CD8-positive, alpha-beta memory T cell (primary cell): ENCODE results near the gene COPS7A. TPM values are rescaled to one million over a fixed set of nuclear protein-coding genes. Genes with fewer than 3 reads are reported as not detected.

Experiments
- CTCF ChIA-PET: fragments of 350-600 bp; sonication (Branson Sonifier 250); formaldehyde crosslinking; loops from one replicate; lab custom pipeline; 2021; ENCODE audit warnings: antibody characterized with exemption; lab: Charles Lee
- POLR2A ChIA-PET: fragments of 350-600 bp; sonication (Branson Sonifier 250); formaldehyde crosslinking; loops from one replicate; lab custom pipeline; 2021; ENCODE audit warnings: antibody characterized with exemption; lab: Charles Lee
- DNase-seq, 5 donors: peaks; one replicate each; pipeline versions ENCODE4 v3.0.0 to v3.0.0-alpha.2; 2020 to 2022; ENCODE audit warnings: mixed read lengths in 1 of 5
- H3K27ac ChIP-seq: one replicate; pipeline ENCODE4 v1.7.0; 2013; ENCODE audit warnings: low read depth, mild to moderate bottlenecking, low read length, moderate library complexity
- H3K27me3 ChIP-seq: 2 replicates; pipeline ENCODE4 v1.7.0; 2013; ENCODE audit warnings: low read length, mild to moderate bottlenecking; ENCODE audit not compliant: insufficient read depth, poor library complexity, severe bottlenecking
- H3K36me3 ChIP-seq: 2 replicates; pipeline ENCODE4 v1.7.0; 2013; ENCODE audit warnings: mild to moderate bottlenecking, low read length, moderate library complexity; ENCODE audit not compliant: insufficient read depth
- H3K4me1 ChIP-seq: 2 replicates; pipeline ENCODE4 v1.7.0; 2013; ENCODE audit warnings: mild to moderate bottlenecking, low read length, moderate library complexity; ENCODE audit not compliant: insufficient read depth
- H3K4me3 ChIP-seq: 2 replicates; pipeline ENCODE4 v1.7.0; 2013; ENCODE audit warnings: mild to moderate bottlenecking, low read length
- H3K9me3 ChIP-seq: 2 replicates; pipeline ENCODE4 v1.7.0; 2013; ENCODE audit warnings: mild to moderate bottlenecking, low read length
- H3K27ac Mint-ChIP-seq, 8 donors: one replicate each; pipeline ENCODE4 v1.8.0; 2020 to 2021; ENCODE audit warnings: mixed read lengths in 8 of 8, mild to moderate bottlenecking in 6 of 8, inconsistent platforms in 3 of 8, moderate library complexity in 3 of 8
- H3K27me3 Mint-ChIP-seq, 2 donors: one replicate each; pipeline ENCODE4 v1.8.0; 2020 to 2021; ENCODE audit warnings: mixed read lengths in 2 of 2, mild to moderate bottlenecking in 1 of 2, moderate library complexity in 1 of 2
- H3K36me3 Mint-ChIP-seq, 3 donors: one replicate each; pipeline ENCODE4 v1.8.0; 2020 to 2021; ENCODE audit warnings: mixed read lengths in 3 of 3, inconsistent platforms in 1 of 3, mild to moderate bottlenecking in 1 of 3
- H3K4me1 Mint-ChIP-seq, 3 donors: one replicate each; pipeline ENCODE4 v1.8.0; 2020 to 2021; ENCODE audit warnings: mixed read lengths in 3 of 3, inconsistent platforms in 1 of 3, mild to moderate bottlenecking in 1 of 3
- H3K4me3 Mint-ChIP-seq, 7 donors: one replicate each; pipeline ENCODE4 v1.8.0; 2020 to 2021; ENCODE audit warnings: mixed read lengths in 7 of 7, mild to moderate bottlenecking in 6 of 7, moderate library complexity in 4 of 7, inconsistent platforms in 2 of 7
- H3K9me3 Mint-ChIP-seq, 5 donors: one replicate each; pipeline ENCODE4 v1.8.0; 2020 to 2022; ENCODE audit warnings: mixed read lengths in 5 of 5, mild to moderate bottlenecking in 3 of 5, moderate library complexity in 2 of 5, inconsistent platforms in 1 of 5
- polyA plus RNA-seq: library from polyadenylated mRNA; unstranded; fragments of 300-500 nt; fragmentation: Illumina TruSeq; gene quantifications from one replicate; pipeline ENCODE4 v1.2.3, GENCODE V29; 2021
- total RNA-seq, 2 experiments: library from RNA; stranded (reverse); gene quantifications; one replicate each; pipeline ENCODE4 v1.2.3, GENCODE V29; 2021

Gene COPS7A, protein sequence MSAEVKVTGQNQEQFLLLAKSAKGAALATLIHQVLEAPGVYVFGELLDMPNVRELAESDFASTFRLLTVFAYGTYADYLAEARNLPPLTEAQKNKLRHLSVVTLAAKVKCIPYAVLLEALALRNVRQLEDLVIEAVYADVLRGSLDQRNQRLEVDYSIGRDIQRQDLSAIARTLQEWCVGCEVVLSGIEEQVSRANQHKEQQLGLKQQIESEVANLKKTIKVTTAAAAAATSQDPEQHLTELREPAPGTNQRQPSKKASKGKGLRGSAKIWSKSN
- total RNA-seq = 10 to 100 TPM; 48.8 to 49.7 TPM
- 46.2 TPM for polyA plus RNA-seq

- peaks cover 4 to 29% (median 5%) of the 10 kb centered on the region in 3 donors for H3K36me3 Mint-ChIP-seq
- H3K27me3 Mint-ChIP-seq = no peaks in the 10 kb centered on the region
- Histone ChIP-seq H3K9me3 (no peaks in the 10 kb centered on the region), H3K27me3 (no peaks in the 10 kb centered on the region), H3K36me3 (peaks cover 15% of the 10 kb centered on the region), H3K4me3 (peak within 1 kb of the TSS; percentile 77), H3K27ac (peak within 1 kb of the TSS; percentile 67), H3K4me1 (peaks cover 19% of the 10 kb centered on the region)
- DNase-seq = peak; percentile 90 to 96 (median 92)
- H3K4me3 Mint-ChIP-seq = peak within 1 kb of the TSS; percentile 84 to 91 (median 87)
- H3K27ac Mint-ChIP-seq = peak within 1 kb of the TSS; percentile 90 to 100 (median 97)
- ChIA-PET POLR2A (interaction anchor here (0.5 to 2.7 kb wide), 22 partner anchors 9 to 253 kb away, joined by 3 to 92 read pairs (median 4); partner anchors contain the start of genes C12orf57, CDCA3, MLF2 and PTMS), CTCF (interaction anchor here (0.7 to 2.6 kb wide), 16 partner anchors 9 to 165 kb away, joined by 3 to 26 read pairs (median 4); partner anchors contain the start of genes CDCA3, MLF2, P3H3 and PTMS)
- H3K9me3 Mint-ChIP-seq = peaks cover 0 to 3% (median 0%) of the 10 kb centered on the region in 5 donors
- peaks cover 22 to 32% (median 23%) of the 10 kb centered on the region in 3 donors for H3K4me1 Mint-ChIP-seq
These were observed at the start of gene COPS7A for GRCh38 chr12:6723607-6724408. Gene COPS7A (plus strand): TSS chr12:6724046. CDS start chr12:6724657, 611 bp downstream.

GRCh38 chr12:6676962-6677361 is 46.9 kb upstream of the COPS7A start:
- Mint-ChIP-seq H3K27me3 (peaks cover 0 to 1% of the 10 kb centered on the region in 2 donors), H3K4me3 (no peak overlapping the region), H3K9me3 (no peaks in the 10 kb centered on the region), H3K27ac (peak overlapping the region in 1 of 8 donors; percentile 54), H3K36me3 (peaks cover 4 to 95% (median 27%) of the 10 kb centered on the region in 3 donors), H3K4me1 (peaks cover 5 to 21% (median 7%) of the 10 kb centered on the region in 3 donors)
- Histone ChIP-seq H3K36me3 (peaks cover 79% of the 10 kb centered on the region), H3K9me3 (no peaks in the 10 kb centered on the region), H3K27me3 (no peaks in the 10 kb centered on the region), H3K4me3 (no peak overlapping the region), H3K4me1 (no peaks in the 10 kb centered on the region), H3K27ac (no peak overlapping the region)
- DNase-seq = no peak
- ChIA-PET CTCF (no interaction called here), POLR2A (no interaction called here)

GRCh38 chr12:6684609-6685008 is 39.2 kb upstream of the COPS7A start:
- Mint-ChIP-seq H3K4me1 (peaks cover 48 to 72% (median 61%) of the 10 kb centered on the region in 3 donors), H3K27me3 (no peaks in the 10 kb centered on the region), H3K9me3 (no peaks in the 10 kb centered on the region), H3K4me3 (peak overlapping the region in 1 of 7 donors; percentile 74), H3K36me3 (peaks cover under 1 to 64% (median 3%) of the 10 kb centered on the region in 3 donors), H3K27ac (peak overlapping the region; percentile 19 to 92 (median 72))
- Histone ChIP-seq H3K9me3 (no peaks in the 10 kb centered on the region), H3K4me3 (no peak overlapping the region), H3K27ac (no peak overlapping the region), H3K4me1 (peaks cover 29% of the 10 kb centered on the region), H3K36me3 (peaks cover 20% of the 10 kb centered on the region), H3K27me3 (no peaks in the 10 kb centered on the region)
- CTCF ChIA-PET = interaction anchor here (0.6 to 1.3 kb wide), 6 partner anchors 12 to 131 kb away, joined by 3 to 8 read pairs (median 3); no protein-coding TSS in a partner anchor
- POLR2A ChIA-PET = no interaction called here
- DNase-seq = peak in 3 of 5 donors; percentile 22 to 56 (median 43)

GRCh38 chr12:6685814-6686213 is 38.0 kb upstream of the COPS7A start:
- H3K27me3 ChIP-seq = no peaks in the 10 kb centered on the region
- peaks cover 13% of the 10 kb centered on the region for H3K36me3 ChIP-seq
- ChIA-PET POLR2A (no interaction called here), CTCF (interaction anchor here (1.0 to 1.5 kb wide), 4 partner anchors 17 to 122 kb away, joined by 3 to 4 read pairs (median 4); partner anchors contain the start of genes COPS7A and MLF2)
- Mint-ChIP-seq H3K36me3 (peaks cover 0 to 57% (median 2%) of the 10 kb centered on the region in 3 donors), H3K27me3 (no peaks in the 10 kb centered on the region), H3K4me3 (peak overlapping the region in 4 of 7 donors; percentile 8 to 85 (median 25)), H3K9me3 (no peaks in the 10 kb centered on the region), H3K27ac (peak overlapping the region in 7 of 8 donors; percentile 11 to 99 (median 71)), H3K4me1 (peaks cover 56 to 76% (median 70%) of the 10 kb centered on the region in 3 donors)
- H3K9me3 ChIP-seq = no peaks in the 10 kb centered on the region
- H3K27ac ChIP-seq = no peak overlapping the region
- DNase-seq = no peak
- H3K4me1 ChIP-seq = peaks cover 37% of the 10 kb centered on the region
- H3K4me3 ChIP-seq = no peak overlapping the region

DNA sequence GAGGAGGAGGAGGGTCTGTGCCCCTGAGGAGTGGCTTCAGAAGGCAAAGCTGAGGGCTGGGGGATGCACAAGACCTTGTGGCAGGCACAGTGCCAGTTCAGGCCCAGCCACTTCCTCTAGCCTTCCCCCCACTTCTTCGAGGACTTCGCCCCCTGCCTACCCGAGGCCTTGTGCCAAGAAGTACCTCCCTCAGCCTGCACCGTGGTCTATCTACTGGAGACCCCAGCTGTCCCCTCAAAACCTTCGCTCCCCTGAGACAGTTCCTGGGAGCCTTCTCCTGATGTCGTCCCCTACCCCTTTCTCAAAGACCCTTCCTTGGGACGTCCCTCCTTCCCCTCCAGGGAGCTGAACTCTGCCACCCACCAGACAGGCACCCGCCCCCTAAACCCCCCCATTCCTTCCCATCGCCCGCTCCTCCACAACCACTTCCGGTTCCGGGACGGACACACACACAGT is 35.3 kb upstream of the COPS7A start:
- H3K4me3 Mint-ChIP-seq = peak overlapping the region; percentile 85 to 96 (median 94)
- H3K27ac Mint-ChIP-seq = peak overlapping the region; percentile 92 to 99 (median 99)
- H3K9me3 Mint-ChIP-seq = no peaks in the 10 kb centered on the region
- H3K36me3 ChIP-seq = peaks cover 8% of the 10 kb centered on the region
- H3K27ac ChIP-seq = peak overlapping the region; percentile 82
- peak in 3 of 5 donors; percentile 33 to 75 (median 58) for DNase-seq
- H3K4me1 Mint-ChIP-seq = peaks cover 55 to 67% (median 55%) of the 10 kb centered on the region in 3 donors
- peaks cover 37% of the 10 kb centered on the region for H3K4me1 ChIP-seq
- CTCF ChIA-PET = interaction anchor here (0.7 to 2.1 kb wide), 11 partner anchors 18 to 151 kb away, joined by 3 to 17 read pairs (median 4); partner anchors contain the start of genes COPS7A and LPAR5
- POLR2A ChIA-PET = interaction anchor here (0.6 to 2.2 kb wide), 23 partner anchors 11 to 420 kb away, joined by 3 to 92 read pairs (median 6); partner anchors contain the start of genes COPS7A, LPAR5, MLF2 and NOP2
- no peaks in the 10 kb centered on the region for H3K9me3 ChIP-seq
- H3K27me3 Mint-ChIP-seq = peaks cover 0 to 1% of the 10 kb centered on the region in 2 donors
- peaks cover 0 to 43% (median 2%) of the 10 kb centered on the region in 3 donors for H3K36me3 Mint-ChIP-seq
- H3K4me3 ChIP-seq = peak overlapping the region; percentile 61
- no peaks in the 10 kb centered on the region for H3K27me3 ChIP-seq

GRCh38 chr12:6688999-6689882 is 34.6 kb upstream of the COPS7A start, which contains the start of gene ZNF384:
Gene ZNF384 (minus strand): TSS chr12:6689375. CDS start chr12:6679520, 9,855 bp downstream.
- Histone ChIP-seq H3K4me3 (peak within 1 kb of the TSS; percentile 61), H3K27ac (peak within 1 kb of the TSS; percentile 82), H3K27me3 (no peaks in the 10 kb centered on the region), H3K36me3 (peaks cover 8% of the 10 kb centered on the region), H3K9me3 (no peaks in the 10 kb centered on the region), H3K4me1 (peaks cover 36% of the 10 kb centered on the region)
- Mint-ChIP-seq H3K27ac (peak within 1 kb of the TSS; percentile 92 to 99 (median 99)), H3K9me3 (no peaks in the 10 kb centered on the region), H3K27me3 (peaks cover 0 to 1% of the 10 kb centered on the region in 2 donors), H3K4me1 (peaks cover 50 to 63% (median 55%) of the 10 kb centered on the region in 3 donors), H3K4me3 (peak within 1 kb of the TSS; percentile 85 to 96 (median 94)), H3K36me3 (peaks cover 0 to 43% (median 2%) of the 10 kb centered on the region in 3 donors)
- ChIA-PET CTCF (interaction anchor here (0.7 to 2.1 kb wide), 22 partner anchors 9 to 202 kb away, joined by 3 to 17 read pairs (median 4); partner anchors contain the start of genes CDCA3, COPS7A, LPAR5 and MLF2), POLR2A (interaction anchor here (0.5 to 2.2 kb wide), 42 partner anchors 9 to 419 kb away, joined by 3 to 92 read pairs (median 5); partner anchors contain the start of genes CDCA3, COPS7A, ENO2 and LPAR5)
- DNase-seq = peak; percentile 94 to 98 (median 95)
